ENCODE results near the gene RNF125.

RNF125 gene

GRCh38 chr18:32040936-32041335 lies 22.3 kb downstream of the RNF125 start:
- peaks cover 1 to 14% of the 10 kb centered on the region in 2 experiments; a peak in 2 of 3 replicates for H3K36me3 ChIP-seq (ENCODE audit: control insufficient read depth in 2 of 2, insufficient read depth in 1 of 2, low read length in 2 of 2)
- H3K27ac ChIP-seq (ENCODE audit: extremely low read depth, low read depth, low read length): no peak overlapping the region
- ChIA-PET CTCF (interaction anchor here (0.6 kb wide), 1 partner anchor 299 kb away, joined by 3 read pairs; no protein-coding TSS in a partner anchor), POLR2A (no interaction called here)
- H3K4me1 ChIP-seq (ENCODE audit: control insufficient read depth, insufficient read depth, low read length): no peaks in the 10 kb centered on the region
- H3K9me3 ChIP-seq (ENCODE audit: control insufficient read depth, insufficient read depth, low read depth, low read length): no peaks in the 10 kb centered on the region
- TF ChIP-seq TRIM28 (IDR thresholded peaks at IDR 0.05; ENCODE audit: borderline replicate concordance, low read length) (no peak), ZNF600 (tag by site-specific recombination; IDR thresholded peaks at IDR 0.05) (no peak), SP7 (tag by site-specific recombination; IDR thresholded peaks at IDR 0.05) (no peak), ZBTB10 (tag by site-specific recombination; IDR thresholded peaks at IDR 0.05) (no peak), ZNF274 (IDR thresholded peaks at IDR 0.05; ENCODE audit: low read length) (no peak), ZNF274 (tag by site-specific recombination; IDR thresholded peaks at IDR 0.05; ENCODE audit: borderline replicate concordance) (no peak)
- no peak overlapping the region for H3K4me3 ChIP-seq (ENCODE audit: low read depth, low read length)

DNA sequence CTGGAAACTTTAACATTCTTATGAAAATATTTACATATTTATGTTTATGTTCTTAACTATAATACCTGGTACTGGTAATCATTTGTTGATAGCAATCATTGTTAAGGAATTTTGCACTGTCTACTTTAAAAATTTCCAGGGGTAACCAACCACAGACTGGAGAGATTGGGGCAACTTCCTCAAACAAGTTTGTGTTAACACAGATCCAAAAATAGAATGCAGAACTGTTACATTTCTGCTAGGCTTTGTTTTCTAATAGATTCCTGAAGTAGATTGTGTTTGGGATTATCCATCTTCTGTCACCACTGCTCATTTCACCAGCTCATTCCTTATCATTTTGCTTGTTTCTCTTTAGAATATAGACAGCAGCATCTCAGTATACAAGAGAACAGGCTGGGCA lies 23.7 kb downstream of the RNF125 start:
- CTCF ChIA-PET: interaction anchor here (1.1 kb wide), 1 partner anchor 30 kb away, joined by 4 read pairs; no protein-coding TSS in a partner anchor
- no peak overlapping the region for H3K27ac ChIP-seq (ENCODE audit: extremely low read depth, low read depth, low read length)
- POLR2A ChIA-PET: no interaction called here
- H3K36me3 ChIP-seq (ENCODE audit: control insufficient read depth in 2 of 2, insufficient read depth in 1 of 2, low read length in 2 of 2): peaks cover 4 to 14% of the 10 kb centered on the region in 2 experiments; a peak in 2 of 3 replicates
- TF ChIP-seq TRIM28 (IDR thresholded peaks at IDR 0.05; ENCODE audit: borderline replicate concordance, low read length) (no peak), ZNF791 (tag by site-specific recombination; IDR thresholded peaks at IDR 0.05) (no peak), SCRT1 (tag by site-specific recombination; IDR thresholded peaks at IDR 0.05; ENCODE audit: borderline replicate concordance) (no peak), ZNF350 (tag by site-specific recombination; IDR thresholded peaks at IDR 0.05) (no peak)
- H3K4me1 ChIP-seq (ENCODE audit: control insufficient read depth, insufficient read depth, low read length): no peaks in the 10 kb centered on the region
- H3K9me3 ChIP-seq (ENCODE audit: control insufficient read depth, insufficient read depth, low read depth, low read length): no peaks in the 10 kb centered on the region
- no peak overlapping the region for H3K4me3 ChIP-seq (ENCODE audit: low read depth, low read length)

DNA sequence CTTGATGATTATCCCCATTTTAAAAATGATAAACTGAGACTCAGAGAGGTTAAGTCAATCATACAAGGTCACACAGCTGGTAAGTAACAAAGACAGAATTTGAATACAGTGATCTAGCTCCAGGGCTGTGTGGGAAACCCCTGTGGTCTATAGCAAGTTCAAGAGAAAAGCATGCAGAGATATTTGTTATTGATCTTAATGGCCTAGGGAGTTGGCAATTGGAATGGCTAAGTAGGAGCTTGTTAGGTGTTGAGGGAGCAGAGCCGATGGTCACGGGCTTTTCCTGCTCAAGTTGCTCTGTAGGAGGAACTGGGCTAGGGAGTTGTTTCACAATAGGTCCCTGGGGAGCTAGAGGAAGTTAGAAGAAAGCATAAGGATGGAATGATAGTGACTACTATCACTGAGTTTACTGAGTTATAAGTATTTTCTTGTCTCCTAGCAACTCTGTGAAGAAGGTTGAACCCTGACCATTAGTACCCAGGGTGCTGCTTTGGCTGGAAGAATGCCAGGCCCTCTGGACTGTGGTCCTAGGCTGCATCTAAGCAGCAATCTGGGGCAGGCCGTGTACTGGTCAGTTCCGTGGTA lies 30.0 kb downstream of the RNF125 start:
- CTCF ChIA-PET: no interaction called here
- TF ChIP-seq, protein P1, sequence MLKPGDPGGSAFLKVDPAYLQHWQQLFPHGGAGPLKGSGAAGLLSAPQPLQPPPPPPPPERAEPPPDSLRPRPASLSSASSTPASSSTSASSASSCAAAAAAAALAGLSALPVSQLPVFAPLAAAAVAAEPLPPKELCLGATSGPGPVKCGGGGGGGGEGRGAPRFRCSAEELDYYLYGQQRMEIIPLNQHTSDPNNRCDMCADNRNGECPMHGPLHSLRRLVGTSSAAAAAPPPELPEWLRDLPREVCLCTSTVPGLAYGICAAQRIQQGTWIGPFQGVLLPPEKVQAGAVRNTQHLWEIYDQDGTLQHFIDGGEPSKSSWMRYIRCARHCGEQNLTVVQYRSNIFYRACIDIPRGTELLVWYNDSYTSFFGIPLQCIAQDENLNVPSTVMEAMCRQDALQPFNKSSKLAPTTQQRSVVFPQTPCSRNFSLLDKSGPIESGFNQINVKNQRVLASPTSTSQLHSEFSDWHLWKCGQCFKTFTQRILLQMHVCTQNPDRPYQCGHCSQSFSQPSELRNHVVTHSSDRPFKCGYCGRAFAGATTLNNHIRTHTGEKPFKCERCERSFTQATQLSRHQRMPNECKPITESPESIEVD (tag by site-specific recombination; IDR thresholded peaks at IDR 0.05): no peak
- TF ChIP-seq ZNF610 (tag by site-specific recombination; IDR thresholded peaks at IDR 0.05; ENCODE audit: borderline replicate concordance) (no peak), ZBTB49 (tag by site-specific recombination; IDR thresholded peaks at IDR 0.05; ENCODE audit: low read depth) (no peak), ZNF366 (tag by site-specific recombination; conservative IDR thresholded peaks at IDR 0.05) (peak; percentile 39; the same call in 1 of the 2 replicates), PRDM1 (tag by site-specific recombination; IDR thresholded peaks at IDR 0.05) (0 out of 2 replicates have a peak, but pooled peaks have one; percentile 12), ZNF830 (tag by site-specific recombination; IDR thresholded peaks at IDR 0.05; ENCODE audit: low read depth) (no peak), ZNF248 (tag by site-specific recombination; IDR thresholded peaks at IDR 0.05) (no peak), ZNF148 (tag by site-specific recombination; IDR thresholded peaks at IDR 0.05; ENCODE audit: borderline replicate concordance) (no peak), SP3 (tag by site-specific recombination; IDR thresholded peaks at IDR 0.05) (no peak), TRIM28 (IDR thresholded peaks at IDR 0.05; ENCODE audit: borderline replicate concordance, low read length) (peak; percentile 37; the same call in 1 of the 2 replicates), ZNF768 (tag by site-specific recombination; IDR thresholded peaks at IDR 0.05) (peak; percentile 59; the same call in 1 of the 2 replicates)
- TF ChIP-seq, protein P2, sequence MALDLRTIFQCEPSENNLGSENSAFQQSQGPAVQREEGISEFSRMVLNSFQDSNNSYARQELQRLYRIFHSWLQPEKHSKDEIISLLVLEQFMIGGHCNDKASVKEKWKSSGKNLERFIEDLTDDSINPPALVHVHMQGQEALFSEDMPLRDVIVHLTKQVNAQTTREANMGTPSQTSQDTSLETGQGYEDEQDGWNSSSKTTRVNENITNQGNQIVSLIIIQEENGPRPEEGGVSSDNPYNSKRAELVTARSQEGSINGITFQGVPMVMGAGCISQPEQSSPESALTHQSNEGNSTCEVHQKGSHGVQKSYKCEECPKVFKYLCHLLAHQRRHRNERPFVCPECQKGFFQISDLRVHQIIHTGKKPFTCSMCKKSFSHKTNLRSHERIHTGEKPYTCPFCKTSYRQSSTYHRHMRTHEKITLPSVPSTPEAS (tag by site-specific recombination; IDR thresholded peaks at IDR 0.05): no peak

More for the DNA sequence above, 30.0 kb downstream of the RNF125 start:
- H3K4me3 ChIP-seq (ENCODE audit: low read depth, low read length): no peak overlapping the region
- H3K36me3 ChIP-seq (ENCODE audit: control insufficient read depth in 2 of 2, insufficient read depth in 1 of 2, low read length in 2 of 2): peaks cover 0 to 4% of the 10 kb centered on the region in 2 experiments; a peak in 1 of 3 replicates
- no peaks in the 10 kb centered on the region for H3K9me3 ChIP-seq (ENCODE audit: control insufficient read depth, insufficient read depth, low read depth, low read length)
- peaks cover 6% of the 10 kb centered on the region for H3K4me1 ChIP-seq (ENCODE audit: control insufficient read depth, insufficient read depth, low read length)
- POLR2A ChIA-PET: interaction anchor here (2.8 kb wide), 1 partner anchor 29 kb away, joined by 18 read pairs; the partner anchor contains the start of gene RNF125
- no peak overlapping the region for H3K27ac ChIP-seq (ENCODE audit: extremely low read depth, low read depth, low read length)

All from HEK293 (cell line).